Chondrocyte (in vitro differentiated cells): ENCODE results near the gene SP6. TPM values are rescaled to one million over a fixed set of nuclear protein-coding genes. Genes with fewer than 3 reads are reported as not detected.

Experiments used
- DNase-seq: peaks from one replicate; pipeline ENCODE4 v3.0.0; 2021; ENCODE audit warnings: mixed read lengths, low spot score
- H3K27ac Mint-ChIP-seq: one replicate; pipeline ENCODE4 v1.8.0; 2021; ENCODE audit warnings: mild to moderate bottlenecking, moderate library complexity, mixed read lengths; ENCODE audit not compliant: unreplicated experiment
- H3K27me3 Mint-ChIP-seq: 2 replicates; pipeline ENCODE4 v1.8.0; 2021; ENCODE audit warnings: low read depth, mixed read lengths
- H3K36me3 Mint-ChIP-seq: 2 replicates; pipeline ENCODE4 v1.8.0; 2021; ENCODE audit warnings: low read depth, mixed read lengths
- H3K4me1 Mint-ChIP-seq: 2 replicates; pipeline ENCODE4 v1.8.0; 2021; ENCODE audit warnings: low read depth, mild to moderate bottlenecking, mixed read lengths
- H3K4me3 Mint-ChIP-seq: one replicate; pipeline ENCODE4 v1.8.0; 2021; ENCODE audit warnings: mild to moderate bottlenecking, moderate library complexity, mixed read lengths; ENCODE audit not compliant: unreplicated experiment
- H3K9me3 Mint-ChIP-seq: 2 replicates; pipeline ENCODE4 v1.8.0; 2021; ENCODE audit warnings: low read depth, mixed read lengths
- CTCF ChIP-seq: fragments of 200-600 bp; sonication (generic); IDR thresholded peaks from 2 replicates; pipeline ENCODE4 v1.5.0; 2021; ENCODE audit warnings: antibody characterized with exemption, mild to moderate bottlenecking, moderate library complexity
- total RNA-seq: library from RNA; stranded (reverse); gene quantifications from 3 replicates; pipeline ENCODE4 v1.2.1, GENCODE V29; 2021

The SP6 gene
- total RNA-seq, 1 donor from 2014 or later: 0.05 TPM

DNA sequence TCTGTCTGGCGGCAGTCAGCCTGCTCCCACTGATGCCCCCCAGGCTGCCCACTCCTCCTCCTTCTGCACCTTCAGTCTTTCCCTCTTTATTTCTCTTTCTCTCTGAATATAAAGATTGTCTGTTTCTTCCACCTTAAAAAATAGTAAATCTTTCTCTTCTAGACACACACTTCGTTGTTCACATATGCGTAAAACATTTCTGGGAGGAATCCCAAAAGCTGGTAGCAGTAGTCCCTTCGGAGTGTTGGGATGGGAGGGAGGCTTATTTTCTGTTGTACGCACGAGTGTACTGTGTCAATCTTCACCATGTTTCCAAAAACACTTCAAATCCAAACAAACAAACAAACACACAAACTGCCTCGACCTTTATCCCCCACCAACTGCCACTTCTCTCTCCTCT lies 39.3 kb downstream of the SP6 start:
- peaks cover 46% of the 10 kb centered on the region for H3K36me3 Mint-ChIP-seq
- H3K4me3 Mint-ChIP-seq: no peak overlapping the region
- no peaks in the 10 kb centered on the region for H3K27me3 Mint-ChIP-seq
- peak overlapping the region; percentile 88 for H3K27ac Mint-ChIP-seq
- DNase-seq: peak; percentile 30
- H3K4me1 Mint-ChIP-seq: peaks cover 23% of the 10 kb centered on the region
- no peaks in the 10 kb centered on the region for H3K9me3 Mint-ChIP-seq
- TF ChIP-seq CTCF: no peak

DNA sequence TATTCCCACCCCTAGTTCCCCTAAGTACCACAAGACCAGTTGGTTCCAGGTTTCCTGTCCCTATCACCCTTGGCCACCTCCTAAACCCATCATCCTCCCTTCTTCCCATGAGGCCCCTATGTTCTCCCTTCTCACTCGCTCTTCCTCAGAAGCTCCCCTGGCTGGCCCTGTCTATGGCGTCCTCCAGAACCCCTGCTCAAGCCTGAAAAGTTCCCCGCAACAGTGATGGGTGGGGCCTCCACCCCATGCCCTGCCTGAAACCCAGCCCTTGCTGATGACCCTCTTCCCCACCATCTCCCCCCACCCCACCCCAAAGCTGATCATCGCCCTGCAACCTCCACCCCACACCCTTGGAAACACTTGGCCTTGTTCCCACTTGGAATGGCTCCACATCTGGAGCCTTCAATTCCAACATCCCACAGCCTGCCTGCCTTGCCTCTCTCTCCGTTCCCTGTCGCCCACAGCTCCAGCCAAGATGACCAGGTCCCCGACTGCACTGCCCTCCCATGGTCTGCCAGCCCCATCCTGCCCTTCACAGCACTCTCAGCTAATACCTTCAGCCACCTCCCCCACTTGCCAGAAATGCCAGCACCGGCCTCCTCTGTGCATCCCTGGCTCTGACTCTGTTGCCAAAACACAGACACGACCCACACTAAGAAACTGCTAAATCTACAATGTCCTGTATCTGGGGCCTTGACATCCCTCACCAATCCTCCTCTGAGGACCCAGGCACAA lies 39.9 kb downstream of the SP6 start:
- H3K36me3 Mint-ChIP-seq: peaks cover 46% of the 10 kb centered on the region
- H3K27me3 Mint-ChIP-seq: no peaks in the 10 kb centered on the region
- H3K4me1 Mint-ChIP-seq: peaks cover 23% of the 10 kb centered on the region
- no peak for TF ChIP-seq CTCF
- DNase-seq: peak; percentile 62
- H3K27ac Mint-ChIP-seq: peak overlapping the region; percentile 88
- H3K9me3 Mint-ChIP-seq: no peaks in the 10 kb centered on the region
- no peak overlapping the region for H3K4me3 Mint-ChIP-seq

GRCh38 chr17:47810200-47810821 lies 40.7 kb downstream of the SP6 start:
- Mint-ChIP-seq H3K9me3 (no peaks in the 10 kb centered on the region), H3K4me3 (no peak overlapping the region), H3K4me1 (peaks cover 23% of the 10 kb centered on the region), H3K27ac (peak overlapping the region; percentile 74), H3K36me3 (peaks cover 42% of the 10 kb centered on the region), H3K27me3 (peaks cover 1% of the 10 kb centered on the region)
- DNase-seq: peak; percentile 50
- no peak for TF ChIP-seq CTCF

DNA sequence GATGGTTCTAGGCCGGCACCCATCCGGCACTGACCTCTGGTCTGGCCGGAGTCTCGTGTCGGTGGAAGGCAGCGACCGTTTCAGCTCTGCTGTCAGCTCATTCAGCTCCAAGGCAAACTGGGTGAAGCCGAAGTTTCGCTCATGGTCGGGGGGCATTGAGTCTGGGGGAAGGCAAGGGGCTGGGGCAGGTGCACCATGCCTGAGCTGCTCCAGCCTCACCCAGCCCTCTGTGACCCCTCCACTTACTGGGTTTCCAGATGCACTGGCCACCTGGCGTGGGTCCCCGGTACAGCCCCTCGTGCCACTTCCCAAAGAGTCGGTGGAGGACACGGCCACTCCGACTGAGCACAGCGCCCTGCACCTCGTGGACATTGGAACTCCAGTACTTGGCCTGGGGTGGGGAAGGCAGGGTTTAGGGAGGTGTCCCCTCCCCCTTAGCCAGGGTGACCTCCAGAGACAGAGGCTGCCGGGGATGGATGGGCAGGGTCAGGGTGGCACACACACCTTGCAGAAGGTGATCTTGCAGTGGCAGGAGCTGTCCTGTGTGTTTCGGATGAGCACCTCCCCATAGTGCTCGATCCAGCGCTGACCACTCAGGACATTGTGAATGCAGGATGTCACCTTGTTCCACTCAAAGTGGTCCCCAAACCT lies 42.0 kb downstream of the SP6 start:
- no peak overlapping the region for H3K27ac Mint-ChIP-seq
- peaks cover 5% of the 10 kb centered on the region for H3K27me3 Mint-ChIP-seq
- no peak for DNase-seq
- H3K4me1 Mint-ChIP-seq: peaks cover 23% of the 10 kb centered on the region
- no peaks in the 10 kb centered on the region for H3K9me3 Mint-ChIP-seq
- H3K36me3 Mint-ChIP-seq: peaks cover 37% of the 10 kb centered on the region
- H3K4me3 Mint-ChIP-seq: no peak overlapping the region
- no peak for TF ChIP-seq CTCF

DNA sequence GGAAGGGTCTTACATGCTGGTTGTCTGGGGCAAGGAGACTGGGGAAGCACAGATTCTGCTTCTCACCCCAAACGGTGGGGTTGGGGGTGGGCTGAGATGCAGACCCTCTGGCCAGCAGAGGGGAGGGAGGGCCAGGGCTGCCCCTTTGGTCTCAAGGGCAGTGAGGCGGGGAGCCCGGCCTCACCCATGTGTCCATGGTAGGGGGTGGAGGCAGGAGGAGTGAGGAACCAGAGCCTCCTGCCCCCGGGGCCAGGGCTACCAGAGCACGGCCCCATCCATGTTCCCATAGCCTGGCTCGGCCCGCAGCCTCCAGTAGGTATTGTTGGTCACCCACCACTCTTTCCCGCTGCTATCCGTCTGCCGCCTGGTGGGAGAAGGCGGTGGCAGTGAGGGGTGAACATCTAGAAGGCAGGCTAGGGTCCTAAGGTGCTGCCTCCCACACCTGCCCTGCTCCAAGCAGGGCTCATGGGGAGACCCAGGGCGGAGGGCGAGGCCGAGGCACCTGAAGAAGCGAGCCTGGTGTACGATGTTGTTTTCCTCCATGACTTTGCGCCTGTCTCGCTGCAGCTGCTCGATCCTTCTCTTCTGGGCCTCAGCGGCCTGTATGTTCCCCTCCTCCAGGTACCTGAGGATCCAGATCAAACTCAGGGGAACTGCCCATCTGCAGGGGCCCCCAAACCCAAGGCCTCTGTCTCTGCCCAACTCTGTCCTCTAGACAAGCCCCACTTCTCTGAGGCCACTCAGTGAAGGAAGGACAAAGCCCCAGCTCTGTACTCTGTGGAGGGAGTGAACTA lies 42.7 kb downstream of the SP6 start:
- H3K36me3 Mint-ChIP-seq: peaks cover 37% of the 10 kb centered on the region
- no peak for DNase-seq
- peaks cover 23% of the 10 kb centered on the region for H3K4me1 Mint-ChIP-seq
- no peak overlapping the region for H3K4me3 Mint-ChIP-seq
- peaks cover 8% of the 10 kb centered on the region for H3K27me3 Mint-ChIP-seq
- no peak overlapping the region for H3K27ac Mint-ChIP-seq
- H3K9me3 Mint-ChIP-seq: no peaks in the 10 kb centered on the region
- TF ChIP-seq CTCF: no peak
